ENCODE measurements around the gene SSC4D. TPM values are rescaled to one million over a fixed set of nuclear protein-coding genes. Genes with fewer than 3 reads are reported as not detected.
A peak's percentile ranks its signal among the peaks of the same experiment; 100 is the strongest.
"Not testable (repeated sequence)": the region's sequence is repeated elsewhere in the genome, so short reads cannot be mapped to it uniquely, and the experiment has no call there.

SSC4D gene
- under 1 TPM in 1 of 5 experiments, not detected in 4; 0.24 TPM for total RNA-seq
- under 1 TPM in 1 of 2 donors, not detected in 1; 0.35 TPM for polyA plus RNA-seq
- not detected for total RNA-seq

- H3K27ac ChIP-seq (ENCODE audit: low read depth, low read length) = no peak within 1 kb of the TSS
- no peaks in the 10 kb centered on the region for H3K27me3 Mint-ChIP-seq
- no peaks in the 10 kb centered on the region for H3K9me3 Mint-ChIP-seq
- H3K4me3 ChIP-seq (ENCODE audit: low read length) = no peak within 1 kb of the TSS
- H3K36me3 Mint-ChIP-seq = peaks cover 0 to 9% (median 0%) of the 10 kb centered on the region in 5 donors
- H3K4me1 Mint-ChIP-seq = peaks cover 0 to 7% (median 0%) of the 10 kb centered on the region in 7 donors
- ChIA-PET CTCF (no interaction called here), POLR2A (no interaction called here)
- H3K27ac Mint-ChIP-seq = no peak within 1 kb of the TSS
- DNase-seq (no peak), ATAC-seq (no peak)
- intact Hi-C loops (cut with micrococcal nuclease) = no loop called here
- H3K4me3 Mint-ChIP-seq = no peak within 1 kb of the TSS
- no peaks in the 10 kb centered on the region for H3K4me1 ChIP-seq (ENCODE audit: control insufficient read depth in 2 of 2, insufficient read depth in 2 of 2, low read length in 2 of 2)
- no peaks in the 10 kb centered on the region for H3K36me3 ChIP-seq (ENCODE audit: control insufficient read depth in 2 of 3, insufficient read depth in 3 of 3, low read length in 3 of 3)
- H3K9me3 ChIP-seq (ENCODE audit: control insufficient read depth in 2 of 3, low read length in 3 of 3) = no peaks in the 10 kb centered on the region
- no peaks in the 10 kb centered on the region for H3K27me3 ChIP-seq (ENCODE audit: control insufficient read depth in 2 of 2, insufficient read depth in 2 of 2, low read length in 2 of 2)
These were observed at the start of gene SSC4D for GRCh38 chr7:76409537-76409936. Gene SSC4D, minus strand, starts transcription at chr7:76409697. Its CDS starts 5,258 bp downstream, at chr7:76404439.

DNA sequence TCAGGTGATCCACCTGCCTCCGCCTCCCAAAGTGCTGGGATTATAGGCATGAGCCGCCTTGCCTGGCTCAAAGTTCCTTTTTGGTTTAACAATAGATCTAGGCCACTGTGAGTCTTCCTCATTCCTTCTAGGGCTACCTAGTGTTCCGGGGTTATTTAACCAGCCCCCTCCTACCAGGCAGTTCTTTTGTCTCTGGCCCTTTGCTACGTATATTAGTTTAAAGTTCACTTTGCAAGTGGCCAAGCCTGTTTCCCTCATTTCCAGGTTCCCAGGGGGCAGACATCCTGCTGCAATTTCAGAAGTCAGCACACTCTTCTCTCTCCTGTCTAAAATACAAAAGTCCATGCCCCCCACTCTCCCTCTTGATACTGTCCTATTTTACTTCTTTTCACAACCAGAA lies 49.0 kb upstream of the SSC4D start:
- POLR2A ChIA-PET; H3K4me3 ChIP-seq (ENCODE audit: low read length); CTCF ChIA-PET; H3K27ac Mint-ChIP-seq; H3K9me3 Mint-ChIP-seq; H3K27me3 Mint-ChIP-seq; H3K4me1 ChIP-seq (ENCODE audit: control insufficient read depth in 2 of 2, insufficient read depth in 2 of 2, low read length in 2 of 2); H3K4me1 Mint-ChIP-seq; H3K27ac ChIP-seq (ENCODE audit: low read depth, low read length); intact Hi-C loops (cut with micrococcal nuclease); H3K27me3 ChIP-seq (ENCODE audit: control insufficient read depth in 2 of 2, insufficient read depth in 2 of 2, low read length in 2 of 2); H3K9me3 ChIP-seq (ENCODE audit: control insufficient read depth in 2 of 3, low read length in 3 of 3); H3K4me3 Mint-ChIP-seq; H3K36me3 ChIP-seq (ENCODE audit: control insufficient read depth in 2 of 3, insufficient read depth in 3 of 3, low read length in 3 of 3); DNase-seq; ATAC-seq; H3K36me3 Mint-ChIP-seq: not testable (repeated sequence)

- H3K4me1 ChIP-seq (ENCODE audit: control insufficient read depth in 2 of 2, insufficient read depth in 2 of 2, low read length in 2 of 2); ATAC-seq; POLR2A ChIA-PET; H3K4me3 Mint-ChIP-seq; H3K36me3 ChIP-seq (ENCODE audit: control insufficient read depth in 2 of 3, insufficient read depth in 3 of 3, low read length in 3 of 3); H3K27ac Mint-ChIP-seq; H3K4me3 ChIP-seq (ENCODE audit: low read length); H3K27ac ChIP-seq (ENCODE audit: low read depth, low read length); H3K27me3 Mint-ChIP-seq; H3K9me3 Mint-ChIP-seq; H3K36me3 Mint-ChIP-seq; DNase-seq; H3K27me3 ChIP-seq (ENCODE audit: control insufficient read depth in 2 of 2, insufficient read depth in 2 of 2, low read length in 2 of 2); intact Hi-C loops (cut with micrococcal nuclease); H3K4me1 Mint-ChIP-seq; CTCF ChIA-PET; H3K9me3 ChIP-seq (ENCODE audit: control insufficient read depth in 2 of 3, low read length in 3 of 3): not testable (repeated sequence)
These were observed 47.5 kb upstream of the SSC4D start for GRCh38 chr7:76457017-76457416.

- intact Hi-C loops (cut with micrococcal nuclease); H3K4me3 ChIP-seq (ENCODE audit: low read length); H3K27me3 ChIP-seq (ENCODE audit: control insufficient read depth in 2 of 2, insufficient read depth in 2 of 2, low read length in 2 of 2); H3K36me3 ChIP-seq (ENCODE audit: control insufficient read depth in 2 of 3, insufficient read depth in 3 of 3, low read length in 3 of 3); CTCF ChIA-PET; H3K27me3 Mint-ChIP-seq; H3K9me3 ChIP-seq (ENCODE audit: control insufficient read depth in 2 of 3, low read length in 3 of 3); H3K9me3 Mint-ChIP-seq; POLR2A ChIA-PET; H3K36me3 Mint-ChIP-seq: not testable (repeated sequence)
- peak in 6 of 9 donors; percentile 12 to 44 (median 29) for DNase-seq
- Mint-ChIP-seq H3K4me3 (peak overlapping the region in 8 of 10 donors; percentile 42 to 74 (median 61)), H3K4me1 (peaks cover 0 to 22% (median 12%) of the 10 kb centered on the region in 7 donors), H3K27ac (peak overlapping the region in 8 of 9 donors; percentile 25 to 93 (median 82))
- H3K4me1 ChIP-seq (ENCODE audit: control insufficient read depth in 2 of 2, insufficient read depth in 2 of 2, low read length in 2 of 2) = peaks cover 0 to 17% of the 10 kb centered on the region in 2 donors
- H3K27ac ChIP-seq (ENCODE audit: low read depth, low read length) = peak overlapping the region; percentile 21
- peak; percentile 84 for ATAC-seq
These were observed 36.1 kb upstream of the SSC4D start for GRCh38 chr7:76445577-76446008.

DNA sequence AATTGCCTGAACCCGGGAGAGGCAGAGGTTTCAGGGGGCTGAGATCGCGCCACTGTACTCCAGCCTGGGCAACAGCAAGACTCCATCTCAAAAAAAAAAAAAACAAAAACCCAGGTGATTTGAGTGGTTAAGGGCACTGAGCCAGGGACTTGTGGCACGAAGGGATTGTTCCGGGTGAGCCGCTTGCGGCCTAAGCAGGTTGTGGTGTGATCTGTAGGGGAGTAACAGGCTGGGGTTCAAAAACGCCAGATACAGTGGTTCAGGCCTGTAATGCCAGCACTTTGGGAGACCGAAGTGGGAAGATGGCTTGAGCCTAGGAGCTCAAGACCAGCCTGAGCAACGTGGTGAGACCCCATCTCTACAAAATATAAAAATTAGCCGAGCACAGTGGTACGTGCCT lies 34.3 kb upstream of the SSC4D start:
- DNase-seq (peak in 6 of 9 donors; percentile 44 to 57 (median 52)), ATAC-seq (peak; percentile 73)
- peak overlapping the region in 8 of 9 donors; percentile 15 to 88 (median 72) for H3K27ac Mint-ChIP-seq
- H3K4me1 ChIP-seq (ENCODE audit: control insufficient read depth in 2 of 2, insufficient read depth in 2 of 2, low read length in 2 of 2) = peaks cover 0 to 17% of the 10 kb centered on the region in 2 donors
- H3K9me3 Mint-ChIP-seq; H3K36me3 ChIP-seq (ENCODE audit: control insufficient read depth in 2 of 3, insufficient read depth in 3 of 3, low read length in 3 of 3); H3K27me3 Mint-ChIP-seq; H3K27ac ChIP-seq (ENCODE audit: low read depth, low read length); POLR2A ChIA-PET; H3K4me3 ChIP-seq (ENCODE audit: low read length); H3K9me3 ChIP-seq (ENCODE audit: control insufficient read depth in 2 of 3, low read length in 3 of 3); H3K36me3 Mint-ChIP-seq; CTCF ChIA-PET; intact Hi-C loops (cut with micrococcal nuclease); H3K27me3 ChIP-seq (ENCODE audit: control insufficient read depth in 2 of 2, insufficient read depth in 2 of 2, low read length in 2 of 2): not testable (repeated sequence)
- H3K4me3 Mint-ChIP-seq = peak overlapping the region; percentile 38 to 80 (median 64)
- peaks cover 0 to 22% (median 12%) of the 10 kb centered on the region in 7 donors for H3K4me1 Mint-ChIP-seq

DNA sequence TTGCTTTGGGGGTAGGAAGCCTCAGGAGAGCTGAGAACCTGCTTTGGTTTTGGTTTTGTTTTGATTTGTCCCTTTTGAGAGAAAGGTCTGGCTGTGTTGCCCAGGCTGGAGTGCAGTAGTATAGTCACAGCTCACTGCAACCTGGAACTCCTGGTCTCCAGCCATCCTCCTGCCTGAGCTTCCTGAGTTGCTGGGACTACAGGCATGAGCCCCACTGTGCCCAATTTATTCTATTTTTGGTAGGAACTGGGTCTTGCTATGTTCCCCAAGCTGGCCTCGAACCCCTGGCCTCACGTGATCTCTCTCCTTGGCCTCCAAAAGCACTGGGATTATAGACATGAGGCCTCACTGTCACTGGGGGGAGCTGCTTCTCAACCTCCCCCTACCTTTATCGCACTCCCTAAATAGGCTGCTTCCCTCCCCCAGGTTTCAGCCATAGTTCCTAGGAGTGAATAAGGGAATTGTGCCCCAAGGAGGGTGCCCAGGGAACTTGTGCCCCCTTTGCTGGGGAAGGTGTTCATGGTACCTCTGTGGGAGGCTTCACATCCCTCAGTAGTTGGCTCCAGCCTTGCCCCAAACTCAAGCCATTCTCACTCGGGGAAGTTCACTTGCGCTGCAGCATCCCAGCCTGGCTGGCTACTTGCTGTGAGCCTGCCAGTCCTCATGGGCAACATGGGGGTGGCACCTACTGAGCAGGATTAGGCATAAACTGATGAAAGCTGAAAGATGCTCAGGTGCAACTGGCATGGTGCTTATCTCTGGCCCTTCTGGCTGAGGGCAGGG lies 33.4 kb upstream of the SSC4D start:
- H3K9me3 ChIP-seq (ENCODE audit: control insufficient read depth in 2 of 3, low read length in 3 of 3); intact Hi-C loops (cut with micrococcal nuclease); H3K36me3 ChIP-seq (ENCODE audit: control insufficient read depth in 2 of 3, insufficient read depth in 3 of 3, low read length in 3 of 3); H3K27me3 ChIP-seq (ENCODE audit: control insufficient read depth in 2 of 2, insufficient read depth in 2 of 2, low read length in 2 of 2); ATAC-seq; POLR2A ChIA-PET; CTCF ChIA-PET; H3K9me3 Mint-ChIP-seq; H3K4me3 Mint-ChIP-seq; H3K27me3 Mint-ChIP-seq; H3K27ac Mint-ChIP-seq; H3K27ac ChIP-seq (ENCODE audit: low read depth, low read length); H3K36me3 Mint-ChIP-seq; H3K4me3 ChIP-seq (ENCODE audit: low read length); DNase-seq: not testable (repeated sequence)
- H3K4me1 Mint-ChIP-seq = peaks cover 0 to 23% (median 13%) of the 10 kb centered on the region in 7 donors
- peaks cover 0 to 17% of the 10 kb centered on the region in 2 donors for H3K4me1 ChIP-seq (ENCODE audit: control insufficient read depth in 2 of 2, insufficient read depth in 2 of 2, low read length in 2 of 2)

- H3K27ac ChIP-seq (ENCODE audit: low read depth, low read length); H3K27me3 Mint-ChIP-seq; H3K36me3 ChIP-seq (ENCODE audit: control insufficient read depth in 2 of 3, insufficient read depth in 3 of 3, low read length in 3 of 3); POLR2A ChIA-PET; intact Hi-C loops (cut with micrococcal nuclease); DNase-seq; H3K4me3 ChIP-seq (ENCODE audit: low read length); H3K9me3 Mint-ChIP-seq; H3K4me3 Mint-ChIP-seq; H3K27me3 ChIP-seq (ENCODE audit: control insufficient read depth in 2 of 2, insufficient read depth in 2 of 2, low read length in 2 of 2); H3K36me3 Mint-ChIP-seq; H3K27ac Mint-ChIP-seq; H3K9me3 ChIP-seq (ENCODE audit: control insufficient read depth in 2 of 3, low read length in 3 of 3): not testable (repeated sequence)
- peak; percentile 77 for ATAC-seq
- H3K4me1 Mint-ChIP-seq = peaks cover 0 to 24% (median 14%) of the 10 kb centered on the region in 7 donors
- CTCF ChIA-PET = interaction anchor here (0.6 kb wide), 1 partner anchor 1001 kb away, joined by 3 read pairs; no protein-coding TSS in a partner anchor
- H3K4me1 ChIP-seq (ENCODE audit: control insufficient read depth in 2 of 2, insufficient read depth in 2 of 2, low read length in 2 of 2) = peaks cover 0 to 17% of the 10 kb centered on the region in 2 donors
These were observed 32.3 kb upstream of the SSC4D start for GRCh38 chr7:76441792-76442191.

Data from naive thymus-derived CD4-positive, alpha-beta T cell (primary cell).